Non-pigmented ciliary epithelial cell (primary cell): ENCODE data around the gene SLC7A7.
A peak's percentile ranks its signal among the peaks of the same experiment; 100 is the strongest.
"Not testable (repeated sequence)": the region's sequence is repeated elsewhere in the genome, so short reads cannot be mapped to it uniquely, and the experiment has no call there.

ENCODE experiments used
- DNase-seq: peaks from one replicate; pipeline ENCODE4 v3.0.0-alpha.2; 2010; ENCODE audit warnings: low read depth

SLC7A7 gene

GRCh38 chr14:22820731-22821130 lies 5.5 kb upstream of the SLC7A7 start:
- DNase-seq: no peak

GRCh38 chr14:22819151-22819988 lies 4.1 kb upstream of the SLC7A7 start:
- peak; percentile 52 for DNase-seq

- DNase-seq: no peak
Measured at GRCh38 chr14:22814373-22814772, 862 bp downstream of the SLC7A7 start.

- no peak for DNase-seq
Measured at GRCh38 chr14:22813145-22813544, 2.1 kb downstream of the SLC7A7 start.

- no peak for DNase-seq
Measured at GRCh38 chr14:22812744-22813143, 2.5 kb downstream of the SLC7A7 start.

GRCh38 chr14:22811722-22812121 lies 3.5 kb downstream of the SLC7A7 start:
- DNase-seq: no peak

GRCh38 chr14:22808388-22809209 lies 6.6 kb downstream of the SLC7A7 start:
- no peak for DNase-seq

- DNase-seq: no peak
Measured at GRCh38 chr14:22807432-22808087, 7.7 kb downstream of the SLC7A7 start.

GRCh38 chr14:22805235-22805634 lies 10.0 kb downstream of the SLC7A7 start:
- not testable (repeated sequence) for DNase-seq

GRCh38 chr14:22803687-22803974 lies 11.6 kb downstream of the SLC7A7 start:
- no peak for DNase-seq

- DNase-seq: no peak
Measured at GRCh38 chr14:22802860-22803686, 12.2 kb downstream of the SLC7A7 start.

- no peak for DNase-seq
Measured at GRCh38 chr14:22801716-22802115, 13.5 kb downstream of the SLC7A7 start.

- DNase-seq: no peak
Measured at GRCh38 chr14:22800346-22800745, 14.9 kb downstream of the SLC7A7 start.

- no peak for DNase-seq
Measured at GRCh38 chr14:22798528-22798927, 16.7 kb downstream of the SLC7A7 start.

- DNase-seq: no peak
Measured at GRCh38 chr14:22797017-22797917, 18.0 kb downstream of the SLC7A7 start.

GRCh38 chr14:22796087-22796707 lies 19.0 kb downstream of the SLC7A7 start:
- no peak for DNase-seq

- DNase-seq: no peak
Measured at GRCh38 chr14:22794551-22794951, 20.7 kb downstream of the SLC7A7 start.

GRCh38 chr14:22793976-22794375 lies 21.3 kb downstream of the SLC7A7 start:
- no peak for DNase-seq

- not testable (repeated sequence) for DNase-seq
Measured at GRCh38 chr14:22793550-22793949, 21.7 kb downstream of the SLC7A7 start.

GRCh38 chr14:22792158-22792557 lies 23.1 kb downstream of the SLC7A7 start:
- DNase-seq: no peak
